Measurements from ENCODE around the gene EEA1. TPM values are rescaled to one million over a fixed set of nuclear protein-coding genes. Genes with fewer than 3 reads are reported as not detected.

Gene EEA1
- total and polyA plus RNA-seq, 12 donors: 2.5 to 36.9 (median 21.4) TPM

DNA sequence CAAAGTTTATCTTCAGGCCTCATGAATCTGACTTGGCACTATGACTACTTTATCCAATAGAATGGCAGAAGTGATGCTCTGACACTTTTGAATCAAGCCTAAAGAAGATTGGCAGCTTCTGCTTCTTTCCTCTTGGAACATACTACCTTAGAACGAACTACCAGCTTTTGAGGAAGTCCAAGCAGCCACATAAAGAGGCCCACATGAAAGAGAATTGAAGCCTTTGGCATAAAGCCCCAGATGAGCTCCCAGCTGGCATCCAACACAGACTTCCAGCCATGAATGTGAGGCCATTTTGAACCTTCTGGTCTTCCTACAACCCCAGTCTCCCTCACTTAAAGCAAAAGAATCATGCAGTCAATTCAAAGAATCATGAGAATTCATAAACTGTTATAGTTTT lies 65.8 kb downstream of the EEA1 start:
- 84 to 100% (median 90%) methylated on average over 1 of the region's 1 CpG for WGBS, 4 donors
- intact Hi-C loops (cut with DNase I): no loop called here
- Histone ChIP-seq H3K4me3 (no peak overlapping the region), H3K9me3 (replicated peaks in 1 of 3) (no peaks in the 10 kb centered on the region), H3K4me1 (replicated peaks in 1 of 2) (no peaks in the 10 kb centered on the region), H3K36me3 (replicated peaks in 1 of 2) (no peaks in the 10 kb centered on the region), H3K27me3 (no peaks in the 10 kb centered on the region), H3K27ac (no peak overlapping the region)
- TF ChIP-seq, protein P1, sequence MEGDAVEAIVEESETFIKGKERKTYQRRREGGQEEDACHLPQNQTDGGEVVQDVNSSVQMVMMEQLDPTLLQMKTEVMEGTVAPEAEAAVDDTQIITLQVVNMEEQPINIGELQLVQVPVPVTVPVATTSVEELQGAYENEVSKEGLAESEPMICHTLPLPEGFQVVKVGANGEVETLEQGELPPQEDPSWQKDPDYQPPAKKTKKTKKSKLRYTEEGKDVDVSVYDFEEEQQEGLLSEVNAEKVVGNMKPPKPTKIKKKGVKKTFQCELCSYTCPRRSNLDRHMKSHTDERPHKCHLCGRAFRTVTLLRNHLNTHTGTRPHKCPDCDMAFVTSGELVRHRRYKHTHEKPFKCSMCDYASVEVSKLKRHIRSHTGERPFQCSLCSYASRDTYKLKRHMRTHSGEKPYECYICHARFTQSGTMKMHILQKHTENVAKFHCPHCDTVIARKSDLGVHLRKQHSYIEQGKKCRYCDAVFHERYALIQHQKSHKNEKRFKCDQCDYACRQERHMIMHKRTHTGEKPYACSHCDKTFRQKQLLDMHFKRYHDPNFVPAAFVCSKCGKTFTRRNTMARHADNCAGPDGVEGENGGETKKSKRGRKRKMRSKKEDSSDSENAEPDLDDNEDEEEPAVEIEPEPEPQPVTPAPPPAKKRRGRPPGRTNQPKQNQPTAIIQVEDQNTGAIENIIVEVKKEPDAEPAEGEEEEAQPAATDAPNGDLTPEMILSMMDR (IDR thresholded peaks at IDR 0.05): no peak
- TF ChIP-seq POLR2A (IDR thresholded peaks at IDR 0.05): no peak
- DNase-seq: no peak

DNA sequence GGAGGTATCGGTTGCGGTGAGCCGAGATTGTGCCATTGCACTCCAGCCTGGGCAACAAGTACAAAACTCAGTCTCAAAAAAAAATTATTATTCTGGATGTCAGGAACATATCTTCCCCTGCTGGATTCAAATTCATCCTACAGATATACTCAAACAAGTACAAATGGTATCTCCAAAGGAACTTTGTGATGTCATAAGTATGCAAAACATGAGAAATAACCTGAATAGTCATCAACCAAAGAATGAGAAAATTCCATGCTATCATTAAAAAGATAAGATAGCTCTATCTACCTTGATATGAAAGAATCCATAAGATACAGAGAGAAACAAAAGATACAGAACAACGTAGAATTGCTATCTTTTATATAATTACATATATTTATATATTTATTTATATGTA lies 67.7 kb downstream of the EEA1 start:
- peaks cover 0 to 5% of the 10 kb centered on the region in 2 donors for H3K36me3 ChIP-seq (replicated peaks in 1 of 2)
- no peak overlapping the region for H3K27ac ChIP-seq
- H3K4me1 ChIP-seq (replicated peaks in 1 of 2): no peaks in the 10 kb centered on the region
- TF ChIP-seq, protein P1 (IDR thresholded peaks at IDR 0.05): no peak
- TF ChIP-seq POLR2A (IDR thresholded peaks at IDR 0.05): no peak
- H3K4me3 ChIP-seq: no peak overlapping the region
- WGBS, 4 donors: 94 to 99% (median 98%) methylated on average over 4 of the region's 4 CpGs
- no peak for DNase-seq
- H3K9me3 ChIP-seq (replicated peaks in 1 of 3): no peaks in the 10 kb centered on the region
- intact Hi-C loops (cut with DNase I): no loop called here
- H3K27me3 ChIP-seq: no peaks in the 10 kb centered on the region

DNA sequence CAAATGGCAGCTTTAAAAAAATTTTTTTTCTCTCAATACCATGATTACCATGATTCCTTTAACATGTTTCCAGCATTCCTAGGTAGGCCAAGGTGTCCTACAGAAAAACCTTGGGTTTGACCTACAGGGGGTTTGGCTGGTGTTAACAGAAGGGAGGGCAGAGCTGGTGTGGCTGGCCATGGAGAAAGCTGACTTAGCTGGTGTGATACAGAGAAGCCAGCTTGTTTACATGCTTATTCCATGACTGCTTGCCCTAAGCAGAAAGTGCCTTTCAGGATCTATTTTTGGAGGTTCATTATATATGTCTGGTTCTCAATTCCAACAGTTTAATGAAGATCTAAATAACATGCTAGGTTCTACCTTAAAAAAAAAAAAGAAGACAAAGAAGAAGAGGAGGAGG lies 68.6 kb downstream of the EEA1 start:
- H3K36me3 ChIP-seq (replicated peaks in 1 of 2): peaks cover 0 to 5% of the 10 kb centered on the region in 2 donors
- no peak overlapping the region for H3K4me3 ChIP-seq
- intact Hi-C loops (cut with DNase I): no loop called here
- no peak overlapping the region for H3K27ac ChIP-seq
- DNase-seq: no peak
- TF ChIP-seq, protein P1 (IDR thresholded peaks at IDR 0.05): no peak
- TF ChIP-seq POLR2A (IDR thresholded peaks at IDR 0.05): no peak
- no peaks in the 10 kb centered on the region for H3K9me3 ChIP-seq (replicated peaks in 1 of 3)
- H3K27me3 ChIP-seq: no peaks in the 10 kb centered on the region
- H3K4me1 ChIP-seq (replicated peaks in 1 of 2): no peaks in the 10 kb centered on the region

- Histone ChIP-seq H3K27ac (no peak overlapping the region), H3K9me3 (replicated peaks in 1 of 3) (no peaks in the 10 kb centered on the region), H3K36me3 (replicated peaks in 1 of 2) (peaks cover 0 to 5% of the 10 kb centered on the region in 2 donors), H3K4me3 (no peak overlapping the region), H3K27me3 (no peaks in the 10 kb centered on the region), H3K4me1 (replicated peaks in 1 of 2) (no peaks in the 10 kb centered on the region)
- intact Hi-C loops (cut with DNase I): no loop called here
- no peak for DNase-seq
- TF ChIP-seq, protein P1 (IDR thresholded peaks at IDR 0.05): no peak
- TF ChIP-seq POLR2A (IDR thresholded peaks at IDR 0.05): no peak
- WGBS, 4 donors: 85 to 91% (median 89%) methylated on average over 7 of the region's 7 CpGs
Observed at GRCh38 chr12:92859650-92860386, 69.3 kb downstream of the EEA1 start.
